ENCODE data around the gene SCO2. TPM values are rescaled to one million over a fixed set of nuclear protein-coding genes. Genes with fewer than 3 reads are reported as not detected.

SCO2 gene
- polyA plus RNA-seq, 1 experiment: 2.5 TPM

DNA sequence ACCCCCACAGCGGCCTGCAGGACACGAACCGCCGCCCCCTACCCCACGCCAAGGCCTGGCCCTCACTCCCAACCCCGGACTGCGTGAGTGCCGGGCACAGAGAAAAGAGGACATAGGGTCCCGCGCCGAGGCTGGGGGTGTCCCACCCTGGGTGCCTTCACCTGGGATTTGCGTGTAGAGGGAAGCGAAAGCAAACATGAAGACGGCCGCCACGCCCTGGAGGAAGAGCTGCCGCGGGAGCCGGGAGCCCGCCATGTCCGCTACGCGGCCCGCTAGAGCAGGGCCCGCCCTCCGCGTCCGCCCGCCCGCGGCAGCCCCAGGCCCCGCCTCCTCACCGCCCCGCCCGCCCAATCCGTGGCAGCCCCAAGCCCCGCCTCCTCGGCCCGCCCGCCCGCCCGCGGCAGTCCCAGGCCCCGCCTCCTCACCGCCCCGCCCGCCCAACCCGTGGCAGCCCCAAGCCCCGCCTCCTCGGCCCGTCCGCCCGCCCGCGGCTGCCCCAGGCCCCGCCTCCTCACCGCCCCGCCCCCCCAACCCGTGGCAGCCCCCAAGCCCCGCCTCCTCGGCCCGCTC is 17.9 kb downstream of the SCO2 start, which contains the start of gene LMF2:
LMF2 (minus strand) TSS at position 282 of the 570 bp plus-strand sequence; CDS start at position 255, 27 bp downstream.
- CTCF ChIA-PET: interaction anchor here (1.1 to 3.1 kb wide), 3 partner anchors 10 to 165 kb away, joined by 3 to 13 read pairs (median 10); partner anchors contain the start of gene SCO2
- no peak for DNase-seq (ENCODE audit: low read depth)
- TF ChIP-seq, protein P1, sequence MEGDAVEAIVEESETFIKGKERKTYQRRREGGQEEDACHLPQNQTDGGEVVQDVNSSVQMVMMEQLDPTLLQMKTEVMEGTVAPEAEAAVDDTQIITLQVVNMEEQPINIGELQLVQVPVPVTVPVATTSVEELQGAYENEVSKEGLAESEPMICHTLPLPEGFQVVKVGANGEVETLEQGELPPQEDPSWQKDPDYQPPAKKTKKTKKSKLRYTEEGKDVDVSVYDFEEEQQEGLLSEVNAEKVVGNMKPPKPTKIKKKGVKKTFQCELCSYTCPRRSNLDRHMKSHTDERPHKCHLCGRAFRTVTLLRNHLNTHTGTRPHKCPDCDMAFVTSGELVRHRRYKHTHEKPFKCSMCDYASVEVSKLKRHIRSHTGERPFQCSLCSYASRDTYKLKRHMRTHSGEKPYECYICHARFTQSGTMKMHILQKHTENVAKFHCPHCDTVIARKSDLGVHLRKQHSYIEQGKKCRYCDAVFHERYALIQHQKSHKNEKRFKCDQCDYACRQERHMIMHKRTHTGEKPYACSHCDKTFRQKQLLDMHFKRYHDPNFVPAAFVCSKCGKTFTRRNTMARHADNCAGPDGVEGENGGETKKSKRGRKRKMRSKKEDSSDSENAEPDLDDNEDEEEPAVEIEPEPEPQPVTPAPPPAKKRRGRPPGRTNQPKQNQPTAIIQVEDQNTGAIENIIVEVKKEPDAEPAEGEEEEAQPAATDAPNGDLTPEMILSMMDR (IDR thresholded peaks at IDR 0.05; ENCODE audit: insufficient read depth, low read depth, low read length): no peak
- POLR2A ChIA-PET: interaction anchor here (0.6 to 1.1 kb wide), 3 partner anchors 14 to 22 kb away, joined by 3 to 9 read pairs (median 4); partner anchors contain the start of genes SCO2 and TYMP
- peaks cover 25% of the 10 kb centered on the region for H3K36me3 ChIP-seq (ENCODE audit: control insufficient read depth, insufficient read depth, low read length)
- peak within 1 kb of the TSS; percentile 99 for H3K4me3 ChIP-seq (ENCODE audit: low read depth, low read length)
- no peaks in the 10 kb centered on the region for H3K27me3 ChIP-seq (ENCODE audit: control insufficient read depth, insufficient read depth, low read length)

DNA sequence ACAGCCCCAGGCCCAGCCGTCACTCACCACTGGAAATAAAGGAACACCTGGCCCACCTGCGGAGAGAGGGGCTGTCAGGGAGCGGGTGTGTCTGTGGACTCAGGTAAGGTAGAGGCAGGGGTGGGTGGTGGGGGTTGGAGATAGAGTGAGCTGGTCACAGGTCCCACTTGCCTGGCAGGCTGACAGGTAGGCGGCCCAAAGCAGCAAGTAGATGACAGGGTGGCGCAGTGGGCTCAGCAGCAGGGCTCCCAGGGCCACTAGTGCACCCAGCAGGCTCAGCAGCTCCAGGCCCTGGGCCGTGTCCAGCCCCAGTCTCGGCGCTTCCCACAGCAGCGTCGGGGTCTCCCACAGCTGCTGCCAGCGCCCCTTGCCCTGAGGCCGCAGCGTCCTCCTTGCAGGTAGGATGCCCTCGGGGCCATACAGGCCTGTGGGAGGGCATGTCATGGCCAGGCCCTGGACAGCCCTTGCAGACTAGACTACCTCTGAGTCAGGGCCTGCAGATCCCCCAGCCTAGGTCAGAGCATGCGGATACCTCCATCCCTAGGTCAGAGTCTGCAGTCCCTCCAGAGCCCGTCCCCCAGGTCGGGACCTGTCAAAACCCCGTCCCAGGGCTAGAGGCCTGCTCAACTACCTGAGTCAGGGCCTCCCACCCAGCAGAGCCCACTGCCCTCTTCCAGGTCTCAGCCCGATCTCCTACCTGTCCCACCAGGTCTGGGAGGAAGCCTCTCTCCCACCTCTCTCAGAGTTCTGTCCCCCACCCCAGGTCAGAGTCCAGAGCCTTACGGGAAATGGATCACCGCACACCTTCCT is 18.6 kb downstream of the SCO2 start:
- TF ChIP-seq, protein P1 (IDR thresholded peaks at IDR 0.05; ENCODE audit: insufficient read depth, low read depth, low read length): no peak
- POLR2A ChIA-PET: no interaction called here
- Histone ChIP-seq H3K4me3 (ENCODE audit: low read depth, low read length) (peak overlapping the region; percentile 99), H3K27me3 (ENCODE audit: control insufficient read depth, insufficient read depth, low read length) (no peaks in the 10 kb centered on the region), H3K36me3 (ENCODE audit: control insufficient read depth, insufficient read depth, low read length) (peaks cover 27% of the 10 kb centered on the region)
- CTCF ChIA-PET: interaction anchor here (1.1 to 3.1 kb wide), 3 partner anchors 9 to 165 kb away, joined by 3 to 13 read pairs (median 10); partner anchors contain the start of gene SCO2
- no peak for DNase-seq (ENCODE audit: low read depth)

DNA sequence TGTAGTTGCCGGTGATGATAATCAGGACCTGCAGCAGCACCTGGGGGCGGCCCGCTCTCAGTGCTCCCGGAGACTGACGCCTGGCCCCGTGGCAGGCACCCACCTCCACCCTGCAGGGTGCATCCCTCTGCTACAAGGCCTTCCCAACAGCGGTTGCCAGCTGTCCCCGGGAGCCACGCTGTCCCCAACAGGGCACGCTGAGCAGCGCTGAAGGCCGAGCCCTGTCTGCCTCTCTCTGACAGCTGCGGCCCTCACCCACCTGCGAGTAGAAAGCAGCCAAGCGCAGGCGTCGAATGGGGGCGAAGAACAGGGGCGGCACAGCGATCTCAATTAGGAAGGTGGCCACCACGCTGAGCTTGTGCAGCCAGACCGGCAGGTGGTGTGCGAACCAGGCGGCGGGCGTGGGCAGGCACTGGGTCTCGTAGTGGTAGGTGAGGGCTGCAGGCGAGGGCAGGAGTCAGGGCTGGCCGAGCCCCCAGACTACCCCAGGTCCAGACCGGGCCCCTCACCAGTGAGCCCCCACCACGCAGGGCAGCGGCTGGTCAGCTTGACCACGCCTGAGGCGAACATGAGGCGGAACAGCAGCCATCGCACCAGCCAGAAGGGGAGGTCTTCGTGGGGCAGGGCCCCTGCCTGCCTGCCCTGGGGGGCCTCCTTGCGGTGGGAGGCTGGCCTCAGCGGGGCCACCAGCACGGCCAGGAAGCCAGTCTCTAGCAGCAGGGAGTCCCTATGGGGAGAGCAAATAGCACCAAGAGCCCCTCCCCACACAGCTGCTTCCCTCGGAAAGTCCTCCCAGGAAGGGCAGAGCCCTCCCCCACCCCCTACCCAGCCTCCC is 19.4 kb downstream of the SCO2 start:
- DNase-seq (ENCODE audit: low read depth): no peak
- Histone ChIP-seq H3K27me3 (ENCODE audit: control insufficient read depth, insufficient read depth, low read length) (no peaks in the 10 kb centered on the region), H3K4me3 (ENCODE audit: low read depth, low read length) (peak overlapping the region; percentile 99), H3K36me3 (ENCODE audit: control insufficient read depth, insufficient read depth, low read length) (peaks cover 27% of the 10 kb centered on the region)
- TF ChIP-seq, protein P1 (IDR thresholded peaks at IDR 0.05; ENCODE audit: insufficient read depth, low read depth, low read length): no peak
- POLR2A ChIA-PET: no interaction called here
- CTCF ChIA-PET: interaction anchor here (3.1 kb wide), 1 partner anchor 9 kb away, joined by 13 read pairs; no protein-coding TSS in a partner anchor

DNA sequence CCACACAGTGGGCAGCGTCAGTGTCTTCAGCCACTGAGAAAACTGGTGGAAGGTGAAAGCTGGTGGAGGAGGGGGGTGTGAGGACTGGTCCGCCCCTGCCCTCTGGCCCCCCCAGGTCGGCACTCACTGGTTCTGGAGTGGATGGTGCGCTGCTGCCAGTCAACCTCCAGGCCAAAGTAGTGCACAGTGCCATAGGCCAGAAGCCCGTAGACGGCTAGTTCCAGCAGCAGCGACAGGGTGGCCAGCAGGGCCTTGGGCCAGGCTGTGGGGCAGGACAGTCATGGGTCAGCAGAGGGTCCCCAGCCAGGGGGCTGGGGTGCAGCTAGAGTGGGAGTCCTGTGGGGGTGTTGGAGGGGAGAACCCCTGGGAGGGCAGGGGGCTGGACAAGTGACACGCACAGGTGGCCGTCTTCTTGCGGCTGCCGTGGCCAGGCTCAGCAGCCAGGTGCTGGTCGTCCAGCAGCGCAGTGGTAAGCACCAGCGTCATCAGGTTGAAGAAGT is 20.1 kb downstream of the SCO2 start:
- TF ChIP-seq, protein P1 (IDR thresholded peaks at IDR 0.05; ENCODE audit: insufficient read depth, low read depth, low read length): no peak
- H3K36me3 ChIP-seq (ENCODE audit: control insufficient read depth, insufficient read depth, low read length): peaks cover 27% of the 10 kb centered on the region
- CTCF ChIA-PET: interaction anchor here (3.1 kb wide), 1 partner anchor 8 kb away, joined by 13 read pairs; no protein-coding TSS in a partner anchor
- no peak for DNase-seq (ENCODE audit: low read depth)
- POLR2A ChIA-PET: no interaction called here
- H3K27me3 ChIP-seq (ENCODE audit: control insufficient read depth, insufficient read depth, low read length): no peaks in the 10 kb centered on the region
- H3K4me3 ChIP-seq (ENCODE audit: low read depth, low read length): no peak overlapping the region
